Cardiac fibroblast (primary cell): ENCODE results near the gene TMPRSS2.
A peak's percentile ranks its signal among the peaks of the same experiment; 100 is the strongest.

Source experiments
- DNase-seq, 2 donors: peaks; one replicate each; pipeline versions ENCODE4 v3.0.0 to v3.0.0-alpha.2; 2010; ENCODE audit warnings: low read depth in 2 of 2
- H3K4me3 ChIP-seq, 2 donors: replicated peaks in 1 of 2; 1 replicate in 1 of 2; 2 replicates in 1 of 2; pipeline ENCODE4 v1.5.1; 2011; ENCODE audit warnings: low read depth in 2 of 2, low read length in 2 of 2, mild to moderate bottlenecking in 2 of 2, moderate library complexity in 1 of 2
- TF ChIP-seq, protein P1 (sequence below): IDR thresholded peaks from one replicate; pipeline ENCODE4 v1.5.1; 2011; ENCODE audit warnings: low read depth, mild to moderate bottlenecking, low read length, inconsistent platforms

Gene TMPRSS2

DNA sequence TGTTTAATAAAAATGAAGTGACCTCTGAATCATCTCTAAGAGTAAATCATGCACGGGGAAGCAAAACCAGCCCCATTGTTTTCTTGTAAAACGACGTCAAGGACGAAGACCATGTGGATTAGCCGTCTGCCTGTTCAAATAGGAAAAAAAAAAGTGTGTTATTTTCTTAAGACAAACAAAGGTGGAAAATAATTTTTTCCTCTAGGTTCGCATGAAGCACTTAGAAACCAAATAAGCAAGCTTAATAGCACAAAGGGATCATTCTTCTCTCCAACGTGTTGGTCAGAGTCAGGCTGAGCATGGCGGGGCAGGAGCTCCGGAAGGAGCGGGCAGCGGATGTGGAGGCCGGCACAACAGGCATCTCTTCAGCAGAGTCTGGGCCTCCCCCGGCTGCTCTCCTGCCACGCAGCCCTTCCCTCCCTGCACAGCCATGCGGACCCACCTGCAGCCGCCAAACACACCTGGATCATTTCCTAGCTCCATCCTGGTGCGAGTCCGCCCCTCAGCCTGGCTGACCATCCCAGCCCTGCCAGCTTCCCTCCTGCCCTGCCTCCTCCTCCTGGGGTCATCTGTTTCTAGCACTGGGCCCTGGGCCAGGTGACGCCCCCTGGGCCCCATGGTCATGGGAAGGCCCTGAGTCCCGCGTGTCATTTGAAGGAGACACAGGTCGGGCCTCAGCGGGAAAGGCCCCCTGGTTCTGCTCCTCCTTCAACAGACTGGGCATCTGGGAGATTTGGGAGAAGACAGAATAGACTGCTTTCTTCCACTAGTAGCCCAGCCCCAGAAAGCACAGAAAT lies 41.7 kb downstream of the TMPRSS2 start:
- no peak for DNase-seq
- TF ChIP-seq, protein P1, sequence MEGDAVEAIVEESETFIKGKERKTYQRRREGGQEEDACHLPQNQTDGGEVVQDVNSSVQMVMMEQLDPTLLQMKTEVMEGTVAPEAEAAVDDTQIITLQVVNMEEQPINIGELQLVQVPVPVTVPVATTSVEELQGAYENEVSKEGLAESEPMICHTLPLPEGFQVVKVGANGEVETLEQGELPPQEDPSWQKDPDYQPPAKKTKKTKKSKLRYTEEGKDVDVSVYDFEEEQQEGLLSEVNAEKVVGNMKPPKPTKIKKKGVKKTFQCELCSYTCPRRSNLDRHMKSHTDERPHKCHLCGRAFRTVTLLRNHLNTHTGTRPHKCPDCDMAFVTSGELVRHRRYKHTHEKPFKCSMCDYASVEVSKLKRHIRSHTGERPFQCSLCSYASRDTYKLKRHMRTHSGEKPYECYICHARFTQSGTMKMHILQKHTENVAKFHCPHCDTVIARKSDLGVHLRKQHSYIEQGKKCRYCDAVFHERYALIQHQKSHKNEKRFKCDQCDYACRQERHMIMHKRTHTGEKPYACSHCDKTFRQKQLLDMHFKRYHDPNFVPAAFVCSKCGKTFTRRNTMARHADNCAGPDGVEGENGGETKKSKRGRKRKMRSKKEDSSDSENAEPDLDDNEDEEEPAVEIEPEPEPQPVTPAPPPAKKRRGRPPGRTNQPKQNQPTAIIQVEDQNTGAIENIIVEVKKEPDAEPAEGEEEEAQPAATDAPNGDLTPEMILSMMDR: no peak

DNA sequence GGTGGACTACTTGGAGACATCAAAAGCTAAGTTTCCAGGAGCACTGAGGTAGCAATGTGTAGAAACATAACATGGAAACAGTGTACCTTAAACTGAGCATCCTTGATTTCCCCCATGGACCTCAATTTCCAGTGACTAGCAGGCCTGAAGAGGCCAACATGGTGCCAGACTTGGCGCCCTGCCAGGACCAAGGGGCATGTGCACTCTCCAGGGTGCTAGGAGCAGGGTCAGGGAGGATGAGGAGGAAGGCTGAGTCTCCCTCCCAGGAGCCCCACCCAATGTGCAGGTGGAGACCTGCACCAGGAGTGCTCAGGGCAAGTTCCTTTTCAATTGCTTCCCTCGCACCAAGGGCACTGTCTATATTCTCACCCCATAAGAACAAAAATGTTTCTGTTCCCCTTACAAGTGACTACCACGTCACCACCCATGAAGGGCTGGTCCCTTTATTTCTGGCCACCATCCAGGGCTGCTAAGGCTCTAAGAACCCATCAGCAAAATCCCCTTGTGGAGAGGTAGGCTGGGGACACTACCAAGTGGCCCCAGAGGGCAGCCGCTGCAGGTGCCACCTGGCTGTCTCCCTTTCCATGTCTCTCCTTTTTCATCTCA lies 42.7 kb downstream of the TMPRSS2 start:
- DNase-seq: no peak

More for the DNA sequence above, 41.7 kb downstream of the TMPRSS2 start:
- no peak overlapping the region for H3K4me3 ChIP-seq

DNA sequence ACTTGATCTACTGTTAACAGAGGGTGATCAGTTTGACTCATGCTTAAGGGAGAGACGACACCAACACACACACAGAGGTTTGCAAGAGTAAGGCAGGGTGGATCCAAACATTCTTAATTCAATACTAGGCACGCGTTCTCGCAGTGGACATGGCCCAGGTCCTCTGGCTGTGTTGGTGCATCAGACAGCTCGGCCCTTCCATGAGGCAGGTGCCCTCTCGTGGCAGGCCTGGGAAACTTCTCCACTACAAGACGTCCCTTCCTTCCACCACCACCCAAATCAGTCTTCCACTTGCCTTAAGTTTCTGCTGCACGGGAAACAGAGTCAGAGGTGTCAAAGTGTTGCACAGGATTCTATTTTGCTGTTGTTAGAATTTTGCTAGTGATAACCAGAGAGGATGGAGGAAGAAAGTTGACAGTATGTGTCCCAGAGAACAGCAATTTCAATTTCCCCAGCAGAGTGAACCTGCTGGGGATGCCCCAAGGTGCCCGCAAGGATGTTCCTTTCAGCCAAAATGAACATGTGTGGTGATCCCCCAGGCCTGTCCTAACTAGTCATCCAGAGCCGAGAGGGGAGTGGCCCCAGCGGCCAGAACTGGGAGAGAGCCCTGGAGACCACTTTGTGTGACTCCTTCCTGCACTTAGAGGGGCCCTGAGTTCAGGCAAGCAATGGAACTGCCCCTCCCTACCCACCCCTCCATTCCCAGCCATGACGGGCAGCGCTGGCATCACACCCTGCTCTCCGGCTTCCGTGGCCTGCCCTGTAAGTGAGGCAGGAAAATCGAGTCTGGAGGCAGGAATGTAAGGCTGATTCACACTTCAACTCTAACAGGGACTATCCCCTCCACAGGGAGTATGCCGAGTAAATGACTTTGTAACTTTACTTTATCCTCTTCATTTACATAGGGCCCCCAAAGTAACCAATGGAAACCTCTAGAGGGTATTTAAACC lies 47.1 kb downstream of the TMPRSS2 start:
- no peak overlapping the region for H3K4me3 ChIP-seq
- TF ChIP-seq, protein P1: peak; percentile 89
- peak; percentile 79 to 87 for DNase-seq

More for the DNA sequence above, 42.7 kb downstream of the TMPRSS2 start:
- H3K4me3 ChIP-seq: no peak overlapping the region
- TF ChIP-seq, protein P1: no peak

DNA sequence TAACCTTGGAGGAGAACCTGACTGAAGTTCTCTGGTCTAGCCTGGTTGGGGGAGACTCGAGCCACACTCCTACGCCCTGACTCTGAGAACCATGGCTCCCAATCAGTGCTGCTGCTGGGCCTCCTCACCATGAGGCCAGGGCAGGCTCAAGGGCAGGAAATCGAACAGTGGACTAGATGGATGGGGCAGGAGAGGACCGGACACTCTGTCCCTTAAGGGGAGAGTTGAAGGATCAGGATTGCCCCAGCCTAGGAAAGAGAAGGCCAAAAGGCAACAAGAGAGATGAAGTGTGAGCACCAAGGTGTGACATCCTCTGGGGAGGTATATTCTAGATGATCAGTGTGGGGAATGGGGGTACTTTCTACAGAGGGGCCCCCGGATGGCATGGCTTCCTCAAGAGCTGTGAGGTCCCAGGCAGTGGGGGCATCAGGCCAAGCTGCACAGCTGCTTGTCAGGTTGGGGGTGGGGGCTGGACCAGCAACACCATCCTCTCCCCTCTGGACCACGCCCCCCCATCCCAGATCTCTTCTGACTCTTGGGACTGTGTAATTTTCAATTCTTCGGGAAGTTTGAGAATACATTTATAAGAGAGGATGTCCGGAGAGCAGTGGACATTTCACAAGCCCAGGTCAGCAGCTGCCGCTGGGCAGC lies 47.9 kb downstream of the TMPRSS2 start:
- H3K4me3 ChIP-seq: no peak overlapping the region
- no peak for DNase-seq
- TF ChIP-seq, protein P1: no peak

DNA sequence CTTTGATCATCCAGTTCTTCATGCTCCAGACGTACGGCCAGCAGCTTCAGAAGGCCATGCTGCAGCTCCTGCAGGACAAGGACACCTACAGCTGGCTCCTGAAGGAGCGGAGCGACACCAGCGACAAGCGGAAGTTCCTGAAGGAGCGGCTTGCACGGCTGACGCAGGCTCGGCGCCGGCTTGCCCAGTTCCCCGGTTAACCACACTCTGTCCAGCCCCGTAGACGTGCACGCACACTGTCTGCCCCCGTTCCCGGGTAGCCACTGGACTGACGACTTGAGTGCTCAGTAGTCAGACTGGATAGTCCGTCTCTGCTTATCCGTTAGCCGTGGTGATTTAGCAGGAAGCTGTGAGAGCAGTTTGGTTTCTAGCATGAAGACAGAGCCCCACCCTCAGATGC lies 49.4 kb downstream of the TMPRSS2 start:
- H3K4me3 ChIP-seq: no peak overlapping the region
- TF ChIP-seq, protein P1: no peak
- no peak for DNase-seq

DNA sequence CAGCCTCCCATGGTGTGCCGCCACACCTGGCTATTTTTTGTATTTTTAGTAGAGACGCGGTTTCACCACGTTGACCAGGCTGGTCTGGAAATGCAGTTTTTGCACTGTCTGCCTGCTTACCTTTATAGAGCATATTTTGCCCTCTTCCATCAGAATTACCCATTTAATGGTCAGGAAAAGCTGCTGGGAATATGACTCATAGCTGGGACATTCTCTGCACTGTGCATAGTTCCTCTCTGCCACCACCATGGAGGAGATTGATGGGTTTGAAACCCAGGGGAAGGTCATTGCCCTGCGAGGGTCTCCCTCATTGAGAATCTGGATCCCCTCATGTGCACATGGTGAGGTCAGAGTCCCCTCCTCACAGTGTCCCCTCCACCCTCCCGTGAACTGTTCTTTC lies 49.8 kb downstream of the TMPRSS2 start:
- no peak overlapping the region for H3K4me3 ChIP-seq
- DNase-seq: no peak
- TF ChIP-seq, protein P1: no peak
